ENCODE measurements around the gene CDC42EP4. TPM values are rescaled to one million over a fixed set of nuclear protein-coding genes. Genes with fewer than 3 reads are reported as not detected.
"Not testable (repeated sequence)": the region's sequence is repeated elsewhere in the genome, so short reads cannot be mapped to it uniquely, and the experiment has no call there.

The CDC42EP4 gene
- total and polyA plus RNA-seq, 2 experiments from 2014 or later, result 4.4 to 19.9 TPM

DNA sequence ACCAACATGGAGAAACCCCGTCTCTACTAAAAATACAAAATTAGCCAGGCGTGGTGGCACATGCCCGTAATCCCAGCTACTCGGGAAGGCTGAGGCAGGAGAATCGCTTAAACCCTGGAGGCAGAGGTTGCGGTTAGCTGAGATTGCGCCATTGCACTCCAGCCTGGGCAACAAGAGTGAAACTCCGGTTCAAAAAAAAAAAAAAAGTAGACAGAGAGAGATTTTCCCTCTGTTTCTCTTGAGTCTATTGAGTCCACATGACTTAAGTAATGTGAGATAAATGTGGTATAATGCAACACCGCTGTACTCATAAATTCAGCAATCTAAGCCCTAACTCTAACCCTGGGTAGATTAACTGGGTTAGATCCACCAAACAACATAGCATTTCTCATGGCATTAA is 21.6 kb upstream of the CDC42EP4 start:
- not testable (repeated sequence) for H3K9me3 Mint-ChIP-seq; ATAC-seq; H2AFZ ChIP-seq; DNase-seq (ENCODE audit: low spot score); H3K27me3 ChIP-seq (ENCODE audit: insufficient read depth); H3K36me3 ChIP-seq (ENCODE audit: insufficient read depth); H3K36me3 Mint-ChIP-seq (ENCODE audit: low read depth); H3K4me3 ChIP-seq; H3K27me3 Mint-ChIP-seq (ENCODE audit: insufficient read depth, low read depth, poor library complexity); H3K4me2 ChIP-seq; H3K27ac ChIP-seq (ENCODE audit: low read depth); H3K4me3 Mint-ChIP-seq; H4K20me1 ChIP-seq (replicated peaks; ENCODE audit: insufficient read depth); H3F3A ChIP-seq (replicated peaks; ENCODE audit: low read depth); H3K9me2 ChIP-seq (ENCODE audit: insufficient read depth); H3K4me1 ChIP-seq (ENCODE audit: insufficient read depth); H3K79me2 ChIP-seq (replicated peaks; ENCODE audit: insufficient read depth); H3K27ac Mint-ChIP-seq
- H3K4me1 Mint-ChIP-seq, result peaks cover 19% of the 10 kb centered on the region

GRCh38 chr17:73331060-73331459 is 19.3 kb upstream of the CDC42EP4 start:
- Histone ChIP-seq H4K20me1 (replicated peaks; ENCODE audit: insufficient read depth) (no peaks in the 10 kb centered on the region), H3K27me3 (ENCODE audit: insufficient read depth) (no peaks in the 10 kb centered on the region), H3K79me2 (replicated peaks; ENCODE audit: insufficient read depth) (no peaks in the 10 kb centered on the region), H3K4me3 (no peak overlapping the region), H2AFZ (no peak overlapping the region), H3K9me2 (ENCODE audit: insufficient read depth) (no peaks in the 10 kb centered on the region), H3K27ac (ENCODE audit: low read depth) (no peak overlapping the region), H3K4me1 (ENCODE audit: insufficient read depth) (no peaks in the 10 kb centered on the region), H3K4me2 (no peak overlapping the region), H3F3A (replicated peaks; ENCODE audit: low read depth) (no peaks in the 10 kb centered on the region), H3K36me3 (ENCODE audit: insufficient read depth) (no peaks in the 10 kb centered on the region)
- peaks cover 9% of the 10 kb centered on the region for H3K27me3 Mint-ChIP-seq (ENCODE audit: insufficient read depth, low read depth, poor library complexity)
- DNase-seq (ENCODE audit: low spot score), result no peak
- H3K9me3 Mint-ChIP-seq, result no peaks in the 10 kb centered on the region
- H3K4me1 Mint-ChIP-seq, result peaks cover 4% of the 10 kb centered on the region
- H3K4me3 Mint-ChIP-seq, result no peak overlapping the region
- no peak for ATAC-seq
- no peaks in the 10 kb centered on the region for H3K36me3 Mint-ChIP-seq (ENCODE audit: low read depth)
- no peak overlapping the region for H3K27ac Mint-ChIP-seq
- TF ChIP-seq STAT1 (IDR thresholded peaks at IDR 0.05; ENCODE audit: unreplicated experiment), result no peak
- TF ChIP-seq POLR2AphosphoS5 (IDR thresholded peaks at IDR 0.05; ENCODE audit: low read depth), result no peak
- TF ChIP-seq ZNF331 (CRISPR knock-in tag; IDR thresholded peaks at IDR 0.05; ENCODE audit: low read depth), result no peak
- TF ChIP-seq JUNB (IDR thresholded peaks at IDR 0.05; ENCODE audit: unreplicated experiment), result no peak
- no peak for TF ChIP-seq ZNF114 (CRISPR knock-in tag; IDR thresholded peaks at IDR 0.05)
- TF ChIP-seq ETS1 (IDR thresholded peaks at IDR 0.05), result no peak
- no peak for TF ChIP-seq REST (IDR thresholded peaks at IDR 0.05; ENCODE audit: unreplicated experiment)
- no peak for TF ChIP-seq EZH2 (IDR thresholded peaks at IDR 0.05; ENCODE audit: low read depth, unreplicated experiment)
- no peak for TF ChIP-seq CREB1 (CRISPR knock-in tag; IDR thresholded peaks at IDR 0.05; ENCODE audit: low read depth)
- TF ChIP-seq, protein P1, sequence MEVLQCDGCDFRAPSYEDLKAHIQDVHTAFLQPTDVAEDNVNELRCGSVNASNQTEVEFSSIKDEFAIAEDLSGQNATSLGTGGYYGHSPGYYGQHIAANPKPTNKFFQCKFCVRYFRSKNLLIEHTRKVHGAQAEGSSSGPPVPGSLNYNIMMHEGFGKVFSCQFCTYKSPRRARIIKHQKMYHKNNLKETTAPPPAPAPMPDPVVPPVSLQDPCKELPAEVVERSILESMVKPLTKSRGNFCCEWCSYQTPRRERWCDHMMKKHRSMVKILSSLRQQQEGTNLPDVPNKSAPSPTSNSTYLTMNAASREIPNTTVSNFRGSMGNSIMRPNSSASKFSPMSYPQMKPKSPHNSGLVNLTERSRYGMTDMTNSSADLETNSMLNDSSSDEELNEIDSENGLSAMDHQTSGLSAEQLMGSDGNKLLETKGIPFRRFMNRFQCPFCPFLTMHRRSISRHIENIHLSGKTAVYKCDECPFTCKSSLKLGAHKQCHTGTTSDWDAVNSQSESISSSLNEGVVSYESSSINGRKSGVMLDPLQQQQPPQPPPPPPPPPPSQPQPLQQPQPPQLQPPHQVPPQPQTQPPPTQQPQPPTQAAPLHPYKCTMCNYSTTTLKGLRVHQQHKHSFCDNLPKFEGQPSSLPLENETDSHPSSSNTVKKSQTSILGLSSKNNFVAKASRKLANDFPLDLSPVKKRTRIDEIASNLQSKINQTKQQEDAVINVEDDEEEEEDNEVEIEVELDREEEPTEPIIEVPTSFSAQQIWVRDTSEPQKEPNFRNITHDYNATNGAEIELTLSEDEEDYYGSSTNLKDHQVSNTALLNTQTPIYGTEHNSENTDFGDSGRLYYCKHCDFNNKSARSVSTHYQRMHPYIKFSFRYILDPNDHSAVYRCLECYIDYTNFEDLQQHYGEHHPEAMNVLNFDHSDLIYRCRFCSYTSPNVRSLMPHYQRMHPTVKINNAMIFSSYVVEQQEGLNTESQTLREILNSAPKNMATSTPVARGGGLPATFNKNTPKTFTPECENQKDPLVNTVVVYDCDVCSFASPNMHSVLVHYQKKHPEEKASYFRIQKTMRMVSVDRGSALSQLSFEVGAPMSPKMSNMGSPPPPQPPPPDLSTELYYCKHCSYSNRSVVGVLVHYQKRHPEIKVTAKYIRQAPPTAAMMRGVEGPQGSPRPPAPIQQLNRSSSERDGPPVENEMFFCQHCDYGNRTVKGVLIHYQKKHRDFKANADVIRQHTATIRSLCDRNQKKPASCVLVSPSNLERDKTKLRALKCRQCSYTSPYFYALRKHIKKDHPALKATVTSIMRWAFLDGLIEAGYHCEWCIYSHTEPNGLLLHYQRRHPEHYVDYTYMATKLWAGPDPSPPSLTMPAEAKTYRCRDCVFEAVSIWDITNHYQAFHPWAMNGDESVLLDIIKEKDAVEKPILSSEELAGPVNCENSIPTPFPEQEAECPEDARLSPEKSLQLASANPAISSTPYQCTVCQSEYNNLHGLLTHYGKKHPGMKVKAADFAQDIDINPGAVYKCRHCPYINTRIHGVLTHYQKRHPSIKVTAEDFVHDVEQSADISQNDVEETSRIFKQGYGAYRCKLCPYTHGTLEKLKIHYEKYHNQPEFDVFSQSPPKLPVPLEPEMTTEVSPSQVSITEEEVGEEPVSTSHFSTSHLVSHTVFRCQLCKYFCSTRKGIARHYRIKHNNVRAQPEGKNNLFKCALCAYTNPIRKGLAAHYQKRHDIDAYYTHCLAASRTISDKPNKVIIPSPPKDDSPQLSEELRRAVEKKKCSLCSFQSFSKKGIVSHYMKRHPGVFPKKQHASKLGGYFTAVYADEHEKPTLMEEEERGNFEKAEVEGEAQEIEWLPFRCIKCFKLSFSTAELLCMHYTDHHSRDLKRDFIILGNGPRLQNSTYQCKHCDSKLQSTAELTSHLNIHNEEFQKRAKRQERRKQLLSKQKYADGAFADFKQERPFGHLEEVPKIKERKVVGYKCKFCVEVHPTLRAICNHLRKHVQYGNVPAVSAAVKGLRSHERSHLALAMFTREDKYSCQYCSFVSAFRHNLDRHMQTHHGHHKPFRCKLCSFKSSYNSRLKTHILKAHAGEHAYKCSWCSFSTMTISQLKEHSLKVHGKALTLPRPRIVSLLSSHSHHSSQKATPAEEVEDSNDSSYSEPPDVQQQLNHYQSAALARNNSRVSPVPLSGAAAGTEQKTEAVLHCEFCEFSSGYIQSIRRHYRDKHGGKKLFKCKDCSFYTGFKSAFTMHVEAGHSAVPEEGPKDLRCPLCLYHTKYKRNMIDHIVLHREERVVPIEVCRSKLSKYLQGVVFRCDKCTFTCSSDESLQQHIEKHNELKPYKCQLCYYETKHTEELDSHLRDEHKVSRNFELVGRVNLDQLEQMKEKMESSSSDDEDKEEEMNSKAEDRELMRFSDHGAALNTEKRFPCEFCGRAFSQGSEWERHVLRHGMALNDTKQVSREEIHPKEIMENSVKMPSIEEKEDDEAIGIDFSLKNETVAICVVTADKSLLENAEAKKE (CRISPR knock-in tag; IDR thresholded peaks at IDR 0.05), result no peak
- TF ChIP-seq EZH2phosphoT487 (IDR thresholded peaks at IDR 0.05; ENCODE audit: unreplicated experiment), result no peak
